ENCODE data around the gene NPAS3. TPM values are rescaled to one million over a fixed set of nuclear protein-coding genes. Genes with fewer than 3 reads are reported as not detected.
A peak's percentile ranks its signal among the peaks of the same experiment; 100 is the strongest.

The NPAS3 gene
- total RNA-seq, 1 experiment from 2014 or later, result not detected

DNA sequence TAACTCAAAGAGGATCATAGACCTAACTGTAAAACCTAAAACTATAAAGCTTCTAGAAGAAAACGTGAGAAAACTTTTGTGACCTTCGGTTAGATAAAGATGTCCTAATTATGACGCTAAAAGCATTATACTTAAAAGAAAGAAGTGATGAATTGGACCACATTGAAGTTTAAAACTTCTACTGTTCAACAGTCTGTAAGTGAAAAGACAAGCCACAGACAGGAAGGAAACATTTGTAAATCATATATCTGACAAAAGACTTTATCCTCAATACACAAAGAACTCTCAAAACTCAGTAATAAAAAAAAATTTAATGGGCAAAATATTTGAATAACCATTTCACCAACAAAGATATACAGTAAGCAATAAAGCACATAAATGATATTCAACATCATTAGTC, 667.9 kb downstream of the NPAS3 start:
- no peak overlapping the region for H3K27ac ChIP-seq
- intact Hi-C loops (cut with micrococcal nuclease; ENCODE audit: unreplicated experiment), result no loop called here
- no peak for DNase-seq
- ChIA-PET CTCF (no interaction called here), POLR2A (ENCODE audit: unreplicated experiment) (no interaction called here)
- H3K4me1 ChIP-seq (replicated peaks; ENCODE audit: insufficient read depth), result no peaks in the 10 kb centered on the region
- H3F3A ChIP-seq (ENCODE audit: insufficient read depth, low read depth), result no peaks in the 10 kb centered on the region
- no peaks in the 10 kb centered on the region for H3K9me2 ChIP-seq (ENCODE audit: insufficient read depth)
- no peaks in the 10 kb centered on the region for H3K27me3 ChIP-seq (ENCODE audit: insufficient read depth, low read depth)
- no peaks in the 10 kb centered on the region for H3K9me3 ChIP-seq (ENCODE audit: insufficient read depth, low read depth)
- H4K20me1 ChIP-seq (ENCODE audit: insufficient read depth), result no peaks in the 10 kb centered on the region
- no peaks in the 10 kb centered on the region for H3K36me3 ChIP-seq (ENCODE audit: low read depth)
- no TSS peak for BruUV-seq (replicated peaks)
- H3K4me3 ChIP-seq, result no peak overlapping the region
- TF ChIP-seq CTCF (conservative IDR thresholded peaks at IDR 0.05) (no peak), EZH2 (IDR thresholded peaks at IDR 0.05; ENCODE audit: low read depth) (no peak)
- H3K4me2 ChIP-seq, result no peak overlapping the region
- no peaks in the 10 kb centered on the region for H3K79me2 ChIP-seq (ENCODE audit: low read depth)
- no peak overlapping the region for H2AFZ ChIP-seq

GRCh38 chr14:33609582-33609981, 670.9 kb downstream of the NPAS3 start:
- Histone ChIP-seq H3K4me2 (no peak overlapping the region), H3F3A (ENCODE audit: insufficient read depth, low read depth) (no peaks in the 10 kb centered on the region), H3K4me1 (replicated peaks; ENCODE audit: insufficient read depth) (no peaks in the 10 kb centered on the region), H3K36me3 (ENCODE audit: low read depth) (no peaks in the 10 kb centered on the region), H3K9me3 (ENCODE audit: insufficient read depth, low read depth) (no peaks in the 10 kb centered on the region), H3K27me3 (ENCODE audit: insufficient read depth, low read depth) (no peaks in the 10 kb centered on the region), H3K27ac (no peak overlapping the region), H3K4me3 (no peak overlapping the region), H4K20me1 (ENCODE audit: insufficient read depth) (no peaks in the 10 kb centered on the region), H2AFZ (no peak overlapping the region), H3K9me2 (ENCODE audit: insufficient read depth) (no peaks in the 10 kb centered on the region), H3K79me2 (ENCODE audit: low read depth) (no peaks in the 10 kb centered on the region)
- ChIA-PET CTCF (no interaction called here), POLR2A (ENCODE audit: unreplicated experiment) (no interaction called here)
- DNase-seq, result no peak
- BruUV-seq (replicated peaks), result no TSS peak
- TF ChIP-seq EZH2 (IDR thresholded peaks at IDR 0.05; ENCODE audit: low read depth) (no peak), CTCF (conservative IDR thresholded peaks at IDR 0.05) (no peak)
- intact Hi-C loops (cut with micrococcal nuclease; ENCODE audit: unreplicated experiment), result no loop called here

DNA sequence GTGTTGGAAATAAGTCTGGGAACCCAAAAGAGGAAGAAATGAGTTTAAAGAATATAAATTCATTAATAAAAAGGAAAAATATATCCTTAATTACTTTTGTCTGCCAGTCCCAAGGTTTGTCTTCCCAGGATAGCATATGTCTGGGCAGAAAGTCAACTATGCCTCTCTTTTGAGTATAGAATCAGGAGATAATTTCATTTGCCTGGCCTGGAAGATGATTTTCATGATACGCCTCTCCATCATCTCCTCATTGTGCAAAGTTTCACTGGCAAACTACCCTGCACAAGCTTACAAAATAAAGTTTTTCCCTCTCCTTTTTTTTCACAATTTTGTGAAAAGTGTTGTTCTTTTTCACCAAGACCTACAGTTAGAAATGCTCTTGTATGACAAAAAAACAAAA, 671.4 kb downstream of the NPAS3 start:
- H2AFZ ChIP-seq, result no peak overlapping the region
- no peaks in the 10 kb centered on the region for H4K20me1 ChIP-seq (ENCODE audit: insufficient read depth)
- H3F3A ChIP-seq (ENCODE audit: insufficient read depth, low read depth), result no peaks in the 10 kb centered on the region
- CTCF ChIA-PET, result no interaction called here
- H3K4me2 ChIP-seq, result no peak overlapping the region
- no peaks in the 10 kb centered on the region for H3K79me2 ChIP-seq (ENCODE audit: low read depth)
- DNase-seq, result no peak
- no TSS peak for BruUV-seq (replicated peaks)
- no peaks in the 10 kb centered on the region for H3K36me3 ChIP-seq (ENCODE audit: low read depth)
- no peak overlapping the region for H3K4me3 ChIP-seq
- TF ChIP-seq EZH2 (IDR thresholded peaks at IDR 0.05; ENCODE audit: low read depth), result no peak
- H3K27ac ChIP-seq, result no peak overlapping the region
- no peaks in the 10 kb centered on the region for H3K9me3 ChIP-seq (ENCODE audit: insufficient read depth, low read depth)
- POLR2A ChIA-PET (ENCODE audit: unreplicated experiment), result no interaction called here
- H3K4me1 ChIP-seq (replicated peaks; ENCODE audit: insufficient read depth), result no peaks in the 10 kb centered on the region
- H3K9me2 ChIP-seq (ENCODE audit: insufficient read depth), result no peaks in the 10 kb centered on the region
- intact Hi-C loops (cut with micrococcal nuclease; ENCODE audit: unreplicated experiment), result no loop called here
- H3K27me3 ChIP-seq (ENCODE audit: insufficient read depth, low read depth), result no peaks in the 10 kb centered on the region

GRCh38 chr14:33611405-33612196, 672.9 kb downstream of the NPAS3 start:
- intact Hi-C loops (cut with micrococcal nuclease; ENCODE audit: unreplicated experiment), result no loop called here
- H3K4me1 ChIP-seq (replicated peaks; ENCODE audit: insufficient read depth), result peaks cover 5% of the 10 kb centered on the region
- no peak overlapping the region for H2AFZ ChIP-seq
- BruUV-seq (replicated peaks), result no TSS peak
- ChIA-PET CTCF (no interaction called here), POLR2A (ENCODE audit: unreplicated experiment) (no interaction called here)
- no peaks in the 10 kb centered on the region for H3K27me3 ChIP-seq (ENCODE audit: insufficient read depth, low read depth)
- H3K9me3 ChIP-seq (ENCODE audit: insufficient read depth, low read depth), result no peaks in the 10 kb centered on the region
- no peaks in the 10 kb centered on the region for H4K20me1 ChIP-seq (ENCODE audit: insufficient read depth)
- H3K9me2 ChIP-seq (ENCODE audit: insufficient read depth), result no peaks in the 10 kb centered on the region
- no peak overlapping the region for H3K4me2 ChIP-seq
- H3K4me3 ChIP-seq, result no peak overlapping the region
- H3K27ac ChIP-seq, result no peak overlapping the region
- 0 out of 2 replicates have a peak, but pooled peaks cover 1% of the 10 kb centered on the region for H3F3A ChIP-seq (ENCODE audit: insufficient read depth, low read depth)
- H3K36me3 ChIP-seq (ENCODE audit: low read depth), result no peaks in the 10 kb centered on the region
- no peak for TF ChIP-seq EZH2 (IDR thresholded peaks at IDR 0.05; ENCODE audit: low read depth)
- no peak for TF ChIP-seq CTCF (conservative IDR thresholded peaks at IDR 0.05)
- peak in 1 of 2 experiments; percentile 40 for DNase-seq
- no peaks in the 10 kb centered on the region for H3K79me2 ChIP-seq (ENCODE audit: low read depth)
